ENCODE data around the gene OST4.
"Not testable (repeated sequence)": the region's sequence is repeated elsewhere in the genome, so short reads cannot be mapped to it uniquely, and the experiment has no call there.

The OST4 gene

GRCh38 chr2:27079233-27080139 lies 8.0 kb upstream of the OST4 start:
- DNase-seq (ENCODE audit: low read depth) = no peak

GRCh38 chr2:27078267-27079194 lies 7.1 kb upstream of the OST4 start, which contains the start of gene EMILIN1:
TSS of gene EMILIN1 (plus strand) at chr2:27078615. CDS start at chr2:27079066, 451 bp downstream.
- no peak for DNase-seq (ENCODE audit: low read depth)

DNA sequence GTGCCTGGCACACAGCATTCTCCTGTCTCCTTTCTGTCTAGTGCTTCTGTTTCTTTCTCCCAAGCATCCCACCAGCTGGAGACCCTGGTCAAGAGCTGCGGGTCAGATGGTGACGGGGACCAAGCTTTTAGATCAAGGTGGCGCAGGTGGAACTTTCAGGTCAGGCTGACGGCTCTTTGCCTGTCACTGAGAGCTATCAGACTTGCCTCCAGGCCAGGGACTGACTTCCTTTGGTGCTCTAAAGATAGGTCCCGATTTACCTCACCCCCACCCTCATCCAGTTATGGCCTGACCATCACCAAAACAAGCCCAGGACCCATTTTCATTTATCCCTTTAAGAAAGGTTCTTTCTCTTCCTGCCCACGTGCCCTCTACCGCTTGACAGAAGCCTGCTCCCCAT lies 5.8 kb upstream of the OST4 start:
- no peak for DNase-seq (ENCODE audit: low read depth)

DNA sequence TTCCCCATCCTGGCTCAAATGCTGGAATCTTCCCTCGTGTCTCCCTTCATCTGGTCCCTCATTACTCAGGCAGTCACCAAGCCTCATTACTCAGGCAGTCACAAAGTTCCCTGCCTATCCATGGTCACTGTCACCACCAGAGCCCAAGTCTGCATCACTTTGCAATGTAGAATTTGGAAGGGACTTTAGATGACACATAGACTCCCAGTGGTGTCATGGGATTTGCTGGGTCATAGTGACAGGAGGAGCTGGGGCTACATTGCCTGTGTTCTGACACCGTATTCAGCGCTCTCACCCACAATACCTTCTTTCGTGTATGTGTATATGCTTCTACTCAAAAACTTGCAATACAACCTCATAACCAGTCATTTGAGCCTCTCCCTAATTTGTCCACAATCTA lies 4.9 kb upstream of the OST4 start:
- no peak for DNase-seq (ENCODE audit: low read depth)

- not testable (repeated sequence) for DNase-seq (ENCODE audit: low read depth)
These were observed 4.1 kb upstream of the OST4 start for GRCh38 chr2:27075566-27075871.

DNA sequence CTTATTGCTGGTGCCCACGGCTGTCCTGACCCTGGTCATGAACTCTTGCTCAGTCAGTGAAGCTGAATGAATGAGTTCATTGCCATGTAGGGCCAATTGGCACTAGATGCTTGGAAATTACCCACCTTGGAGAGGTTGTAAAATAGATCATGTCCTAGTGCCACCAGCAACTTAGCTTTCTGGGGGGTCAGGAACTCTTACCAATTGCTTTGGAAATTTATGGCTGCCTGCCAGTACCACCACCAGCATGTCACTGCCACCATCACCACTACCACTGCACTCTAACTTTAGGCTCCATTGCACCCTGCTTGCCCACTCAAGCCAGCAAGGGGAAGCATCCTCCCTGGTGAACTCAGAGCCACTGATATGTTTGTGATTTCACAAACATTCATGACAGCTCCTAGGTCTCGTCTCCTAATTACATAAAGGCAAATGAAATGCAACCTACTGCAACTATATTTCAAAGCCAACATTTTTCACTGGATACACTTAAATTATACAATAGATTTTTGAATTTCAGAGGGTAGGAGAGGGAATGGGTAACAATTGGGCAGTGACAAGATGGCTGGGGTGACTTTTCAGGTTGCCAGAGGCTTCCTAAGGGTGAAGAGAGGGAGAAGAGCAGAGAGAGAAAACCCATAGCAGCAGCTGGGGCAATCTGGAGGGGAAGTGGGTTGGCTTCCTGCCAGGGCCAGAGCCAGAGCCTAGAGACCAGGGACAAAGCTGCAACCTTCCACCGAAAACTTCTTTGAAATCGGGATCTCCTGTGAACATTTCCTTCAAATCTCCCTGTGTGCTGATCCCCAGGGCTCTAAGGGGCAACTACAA lies 3.5 kb upstream of the OST4 start:
- no peak for DNase-seq (ENCODE audit: low read depth)

GRCh38 chr2:27073782-27074181 lies 2.3 kb upstream of the OST4 start:
- DNase-seq (ENCODE audit: low read depth) = no peak

GRCh38 chr2:27072920-27073319 lies 1.5 kb upstream of the OST4 start:
- DNase-seq (ENCODE audit: low read depth) = no peak

DNA sequence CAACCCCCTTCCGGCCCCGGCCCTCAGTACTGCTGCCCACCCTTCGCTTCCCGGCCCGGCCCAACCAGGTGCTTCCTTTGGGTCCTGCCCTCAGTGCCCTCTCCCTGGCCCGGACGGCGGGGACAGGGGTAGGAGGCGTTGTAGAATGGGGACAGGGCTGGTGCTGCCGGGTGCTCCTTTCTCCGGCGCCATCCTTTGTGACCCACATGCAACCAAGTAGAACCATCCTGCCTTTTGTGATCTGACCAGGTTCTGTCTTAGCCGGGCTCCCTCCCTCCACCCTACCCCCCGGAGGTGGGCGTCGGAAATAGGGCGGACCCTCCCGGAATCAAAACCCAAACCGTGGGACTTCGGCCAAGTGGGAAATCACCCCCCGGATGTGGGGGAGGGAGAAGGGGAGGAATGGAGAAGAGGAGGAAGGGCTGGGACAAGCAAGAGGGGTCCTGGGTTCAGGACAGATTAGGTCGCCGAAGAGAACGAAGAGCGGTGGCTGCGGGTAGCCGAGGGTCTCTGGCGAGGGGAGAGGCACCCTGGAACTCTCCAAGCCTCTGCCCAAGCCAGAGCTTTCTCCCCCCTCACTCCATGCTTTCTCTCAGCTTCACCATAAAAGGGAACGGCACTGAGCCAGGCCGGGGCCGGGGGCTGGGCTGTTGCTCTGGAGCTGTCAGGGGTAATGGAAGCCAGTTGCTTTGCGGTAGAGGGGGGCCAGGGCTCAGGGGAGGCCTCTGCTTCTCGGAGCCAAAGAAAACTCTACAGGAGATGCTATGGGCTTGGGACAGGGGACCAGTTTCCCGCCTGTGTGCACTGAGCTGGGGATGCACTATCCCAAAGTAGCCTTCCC lies 756 bp upstream of the OST4 start:
- no peak for DNase-seq (ENCODE audit: low read depth)

GRCh38 chr2:27070653-27071276 lies 689 bp downstream of the OST4 start:
- no peak for DNase-seq (ENCODE audit: low read depth)

DNA sequence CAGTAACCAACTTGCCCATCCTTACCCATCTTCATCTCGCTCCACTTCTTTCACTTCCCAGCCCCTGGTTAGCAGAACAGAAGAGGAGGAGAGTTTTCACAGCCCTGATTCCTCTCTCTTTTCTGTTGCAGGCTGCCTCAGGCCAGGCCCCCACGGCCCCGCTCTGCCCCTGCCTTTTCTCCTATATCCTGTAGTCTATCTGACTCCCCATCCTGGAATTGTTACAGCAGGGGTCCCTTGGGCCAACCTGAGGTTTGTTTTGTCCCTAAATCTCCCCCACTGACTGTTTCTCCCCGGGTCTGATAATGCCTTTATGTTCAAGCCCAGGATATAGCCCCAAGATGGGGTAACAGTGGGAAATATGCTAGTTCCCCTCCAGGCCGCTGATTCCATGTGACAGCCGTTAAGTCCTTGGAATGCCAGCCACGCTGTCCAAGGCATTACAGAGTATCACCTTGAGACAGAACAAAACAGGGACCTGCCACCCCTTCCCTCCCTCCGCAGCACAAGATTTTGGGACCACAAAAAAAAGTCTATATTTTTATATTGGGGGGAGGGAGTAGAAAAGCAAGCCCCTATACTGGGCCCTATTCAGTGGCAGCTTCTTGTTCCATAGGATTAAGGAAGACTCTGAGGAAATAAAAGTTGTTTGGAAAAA lies 1.4 kb downstream of the OST4 start:
- no peak for DNase-seq (ENCODE audit: low read depth)

DNA sequence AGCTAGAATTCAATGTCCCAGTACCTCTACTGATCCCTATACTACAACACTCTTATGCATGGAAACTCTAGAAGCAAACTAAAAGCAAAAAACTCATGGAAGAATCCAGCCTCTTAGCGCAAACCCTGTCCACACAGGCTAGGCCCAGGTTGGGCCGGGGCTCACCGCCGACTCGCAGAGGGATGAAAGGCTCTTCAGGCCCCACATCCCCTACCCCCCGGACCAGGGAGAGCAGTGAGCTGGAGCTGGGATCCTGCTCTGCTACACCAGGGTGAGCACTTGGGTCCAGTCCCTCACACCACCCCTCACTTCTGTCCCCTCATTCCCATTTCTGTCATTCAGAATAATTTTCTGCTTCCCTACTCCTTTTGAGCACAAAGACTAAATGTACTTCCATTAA lies 2.0 kb downstream of the OST4 start:
- no peak for DNase-seq (ENCODE audit: low read depth)

DNA sequence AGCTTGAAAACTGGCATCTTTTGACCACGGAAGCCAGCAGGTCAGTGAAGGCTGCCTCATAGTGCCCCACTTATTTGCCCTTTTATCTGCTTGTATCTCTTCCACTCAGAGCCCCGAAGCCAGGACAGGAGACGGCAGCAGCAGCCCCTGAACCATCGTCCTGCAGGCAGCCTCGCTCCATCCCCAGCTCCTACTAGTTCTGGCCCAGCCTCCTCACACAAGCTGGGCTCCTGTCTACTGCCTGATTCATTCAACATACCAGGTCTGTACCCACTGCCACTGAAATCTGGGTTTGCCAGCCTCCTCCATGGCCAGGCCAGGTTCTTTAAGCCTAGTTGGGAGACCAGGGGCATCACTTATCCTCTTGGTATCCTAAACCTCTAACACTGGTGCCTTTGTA lies 4.1 kb downstream of the OST4 start:
- DNase-seq (ENCODE audit: low read depth) = no peak

DNA sequence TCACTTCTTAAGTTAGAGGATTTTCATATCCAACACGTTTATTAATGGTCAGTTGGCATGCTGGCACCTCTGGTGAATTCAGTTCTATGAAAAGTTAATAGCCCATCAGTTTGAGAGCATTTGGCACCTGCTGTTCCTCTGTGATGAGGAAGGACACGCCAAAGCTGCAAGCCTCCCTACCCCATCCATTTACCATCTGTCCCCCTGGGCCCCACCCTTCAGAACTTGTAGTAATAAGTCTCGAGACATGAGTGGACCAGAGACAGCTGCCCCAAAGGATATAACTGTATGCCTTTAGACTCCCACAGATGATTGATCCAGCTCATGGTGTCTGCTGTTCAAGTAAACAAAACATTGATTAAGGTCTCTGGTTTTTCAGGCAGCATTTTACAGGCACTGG lies 6.3 kb downstream of the OST4 start:
- DNase-seq (ENCODE audit: low read depth) = no peak

DNA sequence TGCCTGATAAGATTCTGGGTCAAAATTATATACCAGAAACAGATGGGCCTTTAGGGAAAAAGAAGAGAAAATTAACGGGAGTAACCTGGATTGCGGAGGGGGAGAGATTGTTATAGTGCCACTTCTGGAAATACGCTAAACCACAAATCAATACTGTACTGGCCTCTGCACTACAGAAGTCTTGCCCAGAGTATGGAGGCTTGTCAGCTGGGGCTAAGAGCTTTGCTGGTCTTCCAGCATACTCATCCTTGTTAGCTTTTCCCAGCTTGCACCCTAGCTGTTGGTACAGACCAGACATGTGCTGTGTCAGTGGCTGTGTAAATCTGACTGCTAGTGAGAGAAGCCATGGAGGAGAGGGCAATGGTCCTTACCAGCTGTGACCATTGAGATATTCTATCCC lies 11.1 kb downstream of the OST4 start:
- DNase-seq (ENCODE audit: low read depth) = no peak

DNA sequence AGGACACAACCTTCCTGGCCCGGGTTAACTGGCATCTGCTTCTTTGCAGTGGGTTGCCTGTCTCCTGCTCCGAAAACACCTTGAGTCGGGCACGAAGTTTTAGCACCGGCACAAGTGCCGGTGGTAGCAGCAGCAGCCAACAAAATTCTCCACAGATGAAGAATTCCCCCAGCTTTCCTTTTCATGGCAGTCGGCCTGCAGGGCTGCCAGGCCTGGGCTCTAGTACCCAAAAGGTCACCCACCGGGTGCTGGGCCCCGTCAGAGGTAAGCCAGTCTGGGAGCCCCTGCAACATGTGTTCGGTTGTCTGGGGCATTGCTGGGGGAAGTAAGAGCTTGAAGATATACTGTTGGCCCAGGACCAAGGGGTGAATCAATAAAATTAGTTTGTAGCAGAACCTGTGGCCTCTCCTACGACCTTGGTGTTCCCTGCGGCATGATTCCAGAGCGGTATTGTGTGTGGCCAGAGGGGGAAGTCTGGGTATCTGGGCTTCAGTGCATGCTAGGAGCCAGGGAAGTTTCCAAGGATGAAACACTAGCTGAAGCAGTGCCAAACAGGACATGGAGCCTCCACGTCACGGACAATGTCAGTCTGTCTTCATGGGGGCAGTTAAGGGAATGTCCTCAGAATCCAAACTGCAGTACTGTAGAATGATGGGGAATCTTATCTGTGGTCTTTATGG lies 12.2 kb downstream of the OST4 start:
- no peak for DNase-seq (ENCODE audit: low read depth)

GRCh38 chr2:27058210-27058609 lies 13.2 kb downstream of the OST4 start:
- DNase-seq (ENCODE audit: low read depth) = no peak

DNA sequence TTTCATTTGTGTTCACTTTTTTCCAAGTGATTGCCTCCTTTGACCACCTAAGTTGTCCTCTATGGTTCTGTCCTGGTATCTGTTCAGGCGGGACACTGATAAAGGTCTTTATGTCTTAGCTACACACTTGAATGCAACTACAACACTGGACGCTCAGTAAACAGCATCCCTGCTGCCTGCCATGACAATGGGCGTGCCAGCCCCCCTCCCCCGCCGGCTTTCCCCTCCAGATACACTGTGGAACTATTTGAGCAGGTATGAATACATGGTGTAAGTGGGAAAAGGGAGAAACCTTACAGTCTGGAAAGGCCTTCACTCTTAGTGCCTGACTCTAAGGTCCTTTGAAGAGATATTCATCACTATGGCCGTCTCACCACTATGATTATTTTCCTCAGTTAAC lies 14.3 kb downstream of the OST4 start:
- no peak for DNase-seq (ENCODE audit: low read depth)

GRCh38 chr2:27054721-27055120 lies 16.7 kb downstream of the OST4 start:
- no peak for DNase-seq (ENCODE audit: low read depth)

GRCh38 chr2:27053776-27054175 lies 17.7 kb downstream of the OST4 start:
- no peak for DNase-seq (ENCODE audit: low read depth)
